Kidney (tissue), 14 donors: Measurements from ENCODE around the gene PTPRQ. TPM values are rescaled to one million over a fixed set of nuclear protein-coding genes. Genes with fewer than 3 reads are reported as not detected.

Source experiments
- DNase-seq, 5 donors: peaks; one replicate each; pipeline ENCODE4 v3.0.0-alpha.2; 2013 to 2020
- FAIRE-seq: peaks from 2 replicates; lab custom pipeline; 2012; peaks lifted over from hg19 to GRCh38; lab: Jason Lieb, UNC
- H3K27ac ChIP-seq, 2 donors: one replicate each; pipeline ENCODE4 v1.7.0; 2013; ENCODE audit warnings: low read depth in 2 of 2, low read length in 2 of 2, inconsistent platforms in 1 of 2
- H3K27me3 ChIP-seq: one replicate; pipeline ENCODE4 v1.7.1; 2013; ENCODE audit warnings: low read length, inconsistent platforms; ENCODE audit not compliant: control insufficient read depth, insufficient read depth
- H3K36me3 ChIP-seq, 3 donors: one replicate each; pipeline versions ENCODE4 v1.7.0 to v1.7.1; 2013; ENCODE audit warnings: low read length in 3 of 3, control low read depth in 1 of 3, inconsistent platforms in 1 of 3; ENCODE audit not compliant: insufficient read depth in 3 of 3, control insufficient read depth in 2 of 3
- H3K4me1 ChIP-seq, 3 donors: one replicate each; pipeline versions ENCODE4 v1.7.0 to v1.7.1; 2013; ENCODE audit warnings: low read length in 3 of 3, inconsistent platforms in 1 of 3, low read depth in 1 of 3; ENCODE audit not compliant: control insufficient read depth in 2 of 3, insufficient read depth in 2 of 3
- H3K4me3 ChIP-seq, 3 donors: one replicate each; pipeline versions ENCODE4 v1.7.0 to v1.8.1; 2013; ENCODE audit warnings: low read length in 3 of 3, control low read depth in 1 of 3, inconsistent platforms in 1 of 3
- H3K9ac ChIP-seq, 3 donors: one replicate each; pipeline versions ENCODE4 v1.7.0 to v1.7.1; 2013; ENCODE audit warnings: low read length in 3 of 3, control low read depth in 1 of 3, inconsistent platforms in 1 of 3
- H3K9me3 ChIP-seq, 3 donors: one replicate each; pipeline versions ENCODE4 v1.7.0 to v1.7.1; 2013; ENCODE audit warnings: low read length in 3 of 3, control low read depth in 1 of 3, inconsistent platforms in 1 of 3; ENCODE audit not compliant: control insufficient read depth in 2 of 3, insufficient read depth in 1 of 3
- intact Hi-C: fragments of 100-400 bp; cut with DNase I; formaldehyde crosslinking; loops from one replicate; pipeline ENCODE4 v1.11.1; 2022
- polyA plus RNA-seq: library from polyadenylated mRNA; stranded (reverse); fragments of 350-450 nt; fragmentation: Illumina TruSeq; extraction: RNeasy Lipid Tissue Mini Kit (QIAGEN cat#74804); gene quantifications from one replicate; pipeline ENCODE4 v1.2.3, GENCODE V29; 2014; ENCODE audit warnings: low read depth, low replicate concordance; ENCODE audit not compliant: insufficient read depth
- total RNA-seq: library from RNA; stranded (reverse); fragmentation: NEBNext Ultra II Directional; extraction: Animal tissue kit (Norgen Biotek cat#: 25700); gene quantifications from one replicate; pipeline ENCODE4 v1.2.1, GENCODE V29; 2021
- TF ChIP-seq, protein P1 (sequence below): IDR thresholded peaks from 3 replicates; pipeline ENCODE4 v1.5.1; 2012; ENCODE audit warnings: mild to moderate bottlenecking, moderate library complexity, borderline replicate concordance; ENCODE audit not compliant: insufficient read depth; ENCODE audit errors: extremely low read depth
- donor health status: control.
- donor health status: control.
- donor health status: control.
- donor health status: control.
- donor health status: control.
- donor health status: DM: yes; HTN: yes; CAD: no.
- donor health status: Normal renal cell carcinoma (clear cell type).

The PTPRQ gene
- total and polyA plus RNA-seq, 2 donors from 2014 or later: 0.25 to 3.1 TPM

DNA sequence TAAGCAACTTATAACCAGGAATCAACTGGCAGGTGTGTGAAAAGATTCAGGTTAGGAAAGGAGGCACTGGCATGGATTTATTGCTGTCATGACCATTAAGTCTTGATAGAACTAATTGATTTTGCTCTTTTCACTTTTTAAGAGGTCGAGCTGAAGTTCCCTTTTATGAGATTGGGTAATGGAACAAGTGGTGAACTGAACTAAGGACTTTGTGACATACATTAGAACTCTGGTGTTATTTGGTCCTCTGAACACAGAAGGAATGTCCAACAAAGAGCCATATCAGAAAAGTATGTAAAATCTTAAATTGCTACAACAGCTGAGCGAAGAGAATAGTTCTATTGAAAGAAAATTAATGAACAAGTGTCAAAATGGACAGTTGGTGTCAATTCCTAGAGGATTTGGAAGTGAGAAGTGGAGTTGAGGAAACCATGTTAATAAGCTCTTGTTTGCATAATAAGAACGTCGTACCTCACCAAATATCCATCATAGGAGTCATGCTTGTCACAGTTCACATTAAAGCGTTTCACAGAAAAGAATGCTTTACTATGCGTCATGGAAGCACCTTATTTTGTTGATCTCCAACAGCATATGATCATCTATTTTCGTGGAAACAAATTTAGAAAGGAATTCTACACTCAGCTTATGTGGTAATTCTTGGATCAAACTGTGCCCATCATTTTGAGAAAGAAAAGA is 255.0 kb downstream of the PTPRQ start:
- no peaks in the 10 kb centered on the region for H3K27me3 ChIP-seq
- DNase-seq (no peak), FAIRE-seq (no peak)
- no peaks in the 10 kb centered on the region for H3K36me3 ChIP-seq
- H3K4me3 ChIP-seq: no peak overlapping the region
- H3K9ac ChIP-seq: no peak overlapping the region
- no peaks in the 10 kb centered on the region for H3K9me3 ChIP-seq
- intact Hi-C loops: no loop called here
- TF ChIP-seq, protein P1, sequence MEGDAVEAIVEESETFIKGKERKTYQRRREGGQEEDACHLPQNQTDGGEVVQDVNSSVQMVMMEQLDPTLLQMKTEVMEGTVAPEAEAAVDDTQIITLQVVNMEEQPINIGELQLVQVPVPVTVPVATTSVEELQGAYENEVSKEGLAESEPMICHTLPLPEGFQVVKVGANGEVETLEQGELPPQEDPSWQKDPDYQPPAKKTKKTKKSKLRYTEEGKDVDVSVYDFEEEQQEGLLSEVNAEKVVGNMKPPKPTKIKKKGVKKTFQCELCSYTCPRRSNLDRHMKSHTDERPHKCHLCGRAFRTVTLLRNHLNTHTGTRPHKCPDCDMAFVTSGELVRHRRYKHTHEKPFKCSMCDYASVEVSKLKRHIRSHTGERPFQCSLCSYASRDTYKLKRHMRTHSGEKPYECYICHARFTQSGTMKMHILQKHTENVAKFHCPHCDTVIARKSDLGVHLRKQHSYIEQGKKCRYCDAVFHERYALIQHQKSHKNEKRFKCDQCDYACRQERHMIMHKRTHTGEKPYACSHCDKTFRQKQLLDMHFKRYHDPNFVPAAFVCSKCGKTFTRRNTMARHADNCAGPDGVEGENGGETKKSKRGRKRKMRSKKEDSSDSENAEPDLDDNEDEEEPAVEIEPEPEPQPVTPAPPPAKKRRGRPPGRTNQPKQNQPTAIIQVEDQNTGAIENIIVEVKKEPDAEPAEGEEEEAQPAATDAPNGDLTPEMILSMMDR: no peak
- no peaks in the 10 kb centered on the region for H3K4me1 ChIP-seq
- no peak overlapping the region for H3K27ac ChIP-seq

DNA sequence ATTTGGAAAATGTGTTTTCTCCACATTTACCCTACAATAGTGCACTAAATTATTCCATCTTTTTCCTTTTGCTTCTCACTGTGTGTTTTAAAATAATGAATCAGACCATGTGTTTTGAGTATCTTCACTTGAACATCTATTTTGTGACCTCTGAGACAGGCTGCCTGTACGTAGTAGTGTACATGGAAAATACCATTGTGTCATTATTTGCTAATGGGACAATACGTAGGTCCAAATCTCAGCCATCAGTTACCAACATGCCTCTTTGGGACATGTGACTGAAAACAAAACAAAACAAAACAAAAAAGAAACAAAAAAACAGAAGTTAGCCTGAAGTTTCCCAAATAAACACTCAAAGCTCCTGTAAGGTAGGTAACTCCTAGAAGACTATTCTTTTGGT is 256.3 kb downstream of the PTPRQ start:
- Histone ChIP-seq H3K4me1 (no peaks in the 10 kb centered on the region), H3K9me3 (no peaks in the 10 kb centered on the region), H3K9ac (no peak overlapping the region), H3K27me3 (no peaks in the 10 kb centered on the region), H3K27ac (no peak overlapping the region), H3K4me3 (no peak overlapping the region), H3K36me3 (no peaks in the 10 kb centered on the region)
- intact Hi-C loops: no loop called here
- no peak for FAIRE-seq
- no peak for DNase-seq
- TF ChIP-seq, protein P1: no peak

DNA sequence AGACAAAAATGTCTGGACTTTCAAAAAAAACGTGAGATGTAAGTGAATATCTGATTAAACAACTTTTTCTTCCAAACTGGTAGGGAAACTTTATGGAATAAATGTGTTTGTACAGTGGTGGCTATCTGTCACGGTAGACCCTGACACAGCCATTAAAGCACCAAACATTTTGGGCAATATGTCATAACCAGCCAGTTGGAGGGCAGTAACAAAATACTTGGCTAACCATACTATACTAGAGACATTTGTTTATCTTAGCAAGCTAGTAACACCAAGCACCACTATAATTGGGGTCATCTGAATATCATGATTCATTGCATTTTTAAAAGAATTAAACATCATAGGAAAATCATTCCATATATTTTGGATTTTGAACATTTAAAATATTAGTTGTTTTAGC is 257.4 kb downstream of the PTPRQ start:
- intact Hi-C loops: no loop called here
- Histone ChIP-seq H3K9ac (no peak overlapping the region), H3K36me3 (no peaks in the 10 kb centered on the region), H3K4me3 (no peak overlapping the region), H3K4me1 (no peaks in the 10 kb centered on the region), H3K27me3 (peaks cover 2% of the 10 kb centered on the region), H3K27ac (no peak overlapping the region), H3K9me3 (no peaks in the 10 kb centered on the region)
- FAIRE-seq (no peak), DNase-seq (no peak)
- TF ChIP-seq, protein P1: no peak
